H1 (cell line): ENCODE data around the gene TMEM161B. TPM values are rescaled to one million over a fixed set of nuclear protein-coding genes. Genes with fewer than 3 reads are reported as not detected.

Experiments
- BCL11A ChIP-seq, 2 experiments: IDR thresholded peaks; one replicate each; pipeline ENCODE4 v1.6.1; 2011; ENCODE audit warnings: low read depth in 2 of 2, low read length in 2 of 2, mild to moderate bottlenecking in 2 of 2
- JUND ChIP-seq: IDR thresholded peaks from 2 replicates; pipeline ENCODE4 v1.6.1; 2011; ENCODE audit warnings: mild to moderate bottlenecking, improper control_type of control experiment, low read length
- MAX ChIP-seq: IDR thresholded peaks from 2 replicates; pipeline ENCODE4 v1.6.1; 2012; ENCODE audit warnings: inconsistent platforms
- SUZ12 ChIP-seq: fragments of 200-600 bp; sonication (generic); IDR thresholded peaks from 2 replicates; pipeline ENCODE4 v1.6.1; 2012; ENCODE audit warnings: mild to moderate bottlenecking, inconsistent platforms, low read length, moderate library complexity, mixed read lengths
- polyA plus RNA-seq, 7 experiments: library from polyadenylated mRNA; depleted of rRNA in 3 of 7; stranded (reverse) in 5 of 7; unstranded in 2 of 7; fragments of >200 nt in 5 of 7; fragments of 200-250 nt in 2 of 7; gene quantifications; 1 replicate in 5 of 7; 2 replicates in 1 of 7; 4 replicates in 1 of 7; pipeline versions ENCODE4 v1.2.1 to v1.2.3, GENCODE V29; 2011 to 2013; ENCODE audit warnings: missing spikeins in 2 of 7, mixed read lengths in 2 of 7
- total RNA-seq: library from RNA; stranded (reverse); fragmentation: NEBNext Ultra II Directional; extraction: Animal tissue kit (Norgen Biotek cat#: 25700); gene quantifications from 2 replicates; pipeline ENCODE4 v1.2.1, GENCODE V29; 2021
- TF ChIP-seq, protein P1 (sequence below), 3 experiments: IDR thresholded peaks; 1 replicate in 2 of 3; 2 replicates in 1 of 3; pipeline versions ENCODE4 v1.5.1 to v1.6.1; 2011; ENCODE audit warnings: low read length in 3 of 3, mild to moderate bottlenecking in 3 of 3, inconsistent platforms in 2 of 3, low read depth in 1 of 3, moderate library complexity in 1 of 3; ENCODE audit not compliant: insufficient read depth in 1 of 3; ENCODE audit errors: control extremely low read depth in 1 of 3

The TMEM161B gene
- total and polyA plus RNA-seq, 2 of the 8 experiments (the other 6 are each of a cell fraction or from before 2014, with no cell fraction given), result 7.4 to 13.8 TPM

- TF ChIP-seq, protein P1, sequence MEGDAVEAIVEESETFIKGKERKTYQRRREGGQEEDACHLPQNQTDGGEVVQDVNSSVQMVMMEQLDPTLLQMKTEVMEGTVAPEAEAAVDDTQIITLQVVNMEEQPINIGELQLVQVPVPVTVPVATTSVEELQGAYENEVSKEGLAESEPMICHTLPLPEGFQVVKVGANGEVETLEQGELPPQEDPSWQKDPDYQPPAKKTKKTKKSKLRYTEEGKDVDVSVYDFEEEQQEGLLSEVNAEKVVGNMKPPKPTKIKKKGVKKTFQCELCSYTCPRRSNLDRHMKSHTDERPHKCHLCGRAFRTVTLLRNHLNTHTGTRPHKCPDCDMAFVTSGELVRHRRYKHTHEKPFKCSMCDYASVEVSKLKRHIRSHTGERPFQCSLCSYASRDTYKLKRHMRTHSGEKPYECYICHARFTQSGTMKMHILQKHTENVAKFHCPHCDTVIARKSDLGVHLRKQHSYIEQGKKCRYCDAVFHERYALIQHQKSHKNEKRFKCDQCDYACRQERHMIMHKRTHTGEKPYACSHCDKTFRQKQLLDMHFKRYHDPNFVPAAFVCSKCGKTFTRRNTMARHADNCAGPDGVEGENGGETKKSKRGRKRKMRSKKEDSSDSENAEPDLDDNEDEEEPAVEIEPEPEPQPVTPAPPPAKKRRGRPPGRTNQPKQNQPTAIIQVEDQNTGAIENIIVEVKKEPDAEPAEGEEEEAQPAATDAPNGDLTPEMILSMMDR (IDR thresholded peaks at IDR 0.05; ENCODE audit: control extremely low read depth in 1 of 3, insufficient read depth in 1 of 3, low read depth in 1 of 3, low read length in 3 of 3), result no peak
- no peak for TF ChIP-seq SUZ12
- TF ChIP-seq JUND, result no peak
- no peak for TF ChIP-seq BCL11A (IDR thresholded peaks at IDR 0.05; ENCODE audit: low read depth in 2 of 2, low read length in 2 of 2)
- no peak for TF ChIP-seq MAX
Measured at GRCh38 chr5:88230546-88231066, 38.0 kb downstream of the TMEM161B start (continued).
